HL-60 (cell line): ENCODE measurements around the gene PPP1R12B.

ENCODE experiments used
- CTCF ChIP-seq: IDR thresholded peaks from one replicate; pipeline ENCODE4 v1.5.1; 2011; ENCODE audit warnings: low read length, control low read depth, inconsistent platforms; ENCODE audit not compliant: insufficient read depth
- GABPA ChIP-seq: IDR thresholded peaks from 2 replicates; pipeline ENCODE4 v1.6.1; 2012; ENCODE audit warnings: low read depth
- POLR2AphosphoS5 ChIP-seq: IDR thresholded peaks from 2 replicates; pipeline ENCODE4 v1.6.1; 2012; ENCODE audit warnings: low read depth
- SPI1 ChIP-seq: IDR thresholded peaks from 2 replicates; pipeline ENCODE4 v1.6.1; 2012; ENCODE audit warnings: low read depth, mild to moderate bottlenecking, borderline replicate concordance

DNA sequence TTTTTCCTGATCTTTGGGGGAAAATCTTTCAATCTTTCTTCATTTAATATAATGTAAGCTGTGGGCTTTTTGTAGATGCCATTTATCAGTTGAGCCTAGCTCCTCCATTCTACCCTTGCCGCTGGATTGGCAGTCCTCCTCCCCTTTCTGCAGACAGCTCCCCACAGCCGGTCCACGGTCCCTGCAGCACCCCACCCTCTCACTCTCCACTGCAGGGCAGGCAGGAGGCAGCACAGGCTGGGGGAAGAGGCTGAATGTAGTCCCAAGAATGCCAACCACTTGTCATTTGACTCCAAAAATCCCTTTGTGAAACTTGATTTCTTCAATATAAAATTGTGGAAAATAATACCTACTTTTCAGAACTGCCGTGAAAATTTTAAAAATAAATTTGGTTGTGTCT is 265.1 kb downstream of the PPP1R12B start:
- TF ChIP-seq CTCF (no peak), SPI1 (no peak), POLR2AphosphoS5 (no peak), GABPA (no peak)
